GM21737 (cell line): ENCODE results near the gene CSPG4.
"Not testable (repeated sequence)": the region's sequence is repeated elsewhere in the genome, so short reads cannot be mapped to it uniquely, and the experiment has no call there.

ENCODE experiments used
- ATAC-seq: cut with Tn5 transposase; IDR thresholded peaks from one replicate; pipeline ENCODE4 v1.9.1; 2021; ENCODE audit warnings: mild to moderate bottlenecking, moderate library complexity; ENCODE audit not compliant: unreplicated experiment

The CSPG4 gene

GRCh38 chr15:75742346-75742745, 29.7 kb upstream of the CSPG4 start:
- ATAC-seq: not testable (repeated sequence)

GRCh38 chr15:75739791-75740190, 27.1 kb upstream of the CSPG4 start:
- no peak for ATAC-seq

GRCh38 chr15:75738647-75739325, 26.1 kb upstream of the CSPG4 start:
- ATAC-seq: peak; percentile 97

GRCh38 chr15:75738014-75738646, 25.5 kb upstream of the CSPG4 start:
- ATAC-seq: peak; percentile 32

- not testable (repeated sequence) for ATAC-seq
These were observed 24.7 kb upstream of the CSPG4 start for GRCh38 chr15:75737116-75738013.

- no peak for ATAC-seq
These were observed 23.6 kb upstream of the CSPG4 start for GRCh38 chr15:75736256-75736655.

GRCh38 chr15:75734861-75735760, 22.5 kb upstream of the CSPG4 start:
- ATAC-seq: not testable (repeated sequence)

- ATAC-seq: no peak
These were observed 21.4 kb upstream of the CSPG4 start for GRCh38 chr15:75733761-75734651.

GRCh38 chr15:75732809-75733451, 20.3 kb upstream of the CSPG4 start:
- no peak for ATAC-seq

- ATAC-seq: no peak
These were observed 19.6 kb upstream of the CSPG4 start for GRCh38 chr15:75732177-75732808.

GRCh38 chr15:75731248-75732151, 18.9 kb upstream of the CSPG4 start:
- no peak for ATAC-seq

GRCh38 chr15:75730376-75731247, 18.0 kb upstream of the CSPG4 start:
- ATAC-seq: not testable (repeated sequence)

- ATAC-seq: no peak
These were observed 16.9 kb upstream of the CSPG4 start for GRCh38 chr15:75729326-75730069.

GRCh38 chr15:75727851-75728715, 15.4 kb upstream of the CSPG4 start:
- ATAC-seq: no peak

GRCh38 chr15:75727031-75727531, 14.4 kb upstream of the CSPG4 start:
- ATAC-seq: no peak
